Left renal pelvis (tissue), 4 donors: Measurements from ENCODE around the gene FEZ2. TPM values are rescaled to one million over a fixed set of nuclear protein-coding genes. Genes with fewer than 3 reads are reported as not detected.

Source experiments
- DNase-seq, 4 donors: peaks; one replicate each; pipeline ENCODE4 v3.0.0-alpha.2; 2013; ENCODE audit warnings: low read depth in 4 of 4, low spot score in 3 of 4
- polyA plus RNA-seq, 4 donors: library from polyadenylated mRNA; unstranded; fragments of 120-200 nt; gene quantifications; one replicate each; pipeline ENCODE4 v1.2.1, GENCODE V29; 2013; ENCODE audit not compliant: insufficient read length in 4 of 4

Gene FEZ2
- polyA plus RNA-seq, 4 donors: 72.5 to 101 (median 80.5) TPM

DNA sequence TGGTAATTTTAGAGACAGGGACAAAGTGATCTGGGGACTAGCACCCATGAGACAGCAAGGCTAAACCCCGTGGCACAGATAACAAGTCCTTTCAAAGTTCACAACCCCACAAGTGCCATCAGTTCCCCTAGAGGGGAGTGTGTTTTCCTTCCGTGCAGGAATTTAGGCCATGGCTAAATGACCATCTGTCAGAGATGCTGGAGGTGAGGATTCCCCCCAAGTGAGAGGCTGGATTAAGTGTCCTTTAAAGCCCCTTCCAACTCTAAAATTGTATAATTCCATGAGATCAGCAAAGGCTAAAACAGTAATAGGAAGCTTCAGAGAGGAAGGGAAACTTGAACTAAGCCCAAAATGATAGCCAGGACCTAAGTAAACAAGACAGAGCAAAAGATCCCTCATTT lies 8.7 kb downstream of the FEZ2 start:
- no peak for DNase-seq

- no peak for DNase-seq
Measured at GRCh38 chr2:36587556-36587955, 10.4 kb downstream of the FEZ2 start.

- DNase-seq: no peak
Measured at GRCh38 chr2:36587101-36587500, 10.9 kb downstream of the FEZ2 start.

GRCh38 chr2:36586672-36587071 lies 11.3 kb downstream of the FEZ2 start:
- DNase-seq: no peak

DNA sequence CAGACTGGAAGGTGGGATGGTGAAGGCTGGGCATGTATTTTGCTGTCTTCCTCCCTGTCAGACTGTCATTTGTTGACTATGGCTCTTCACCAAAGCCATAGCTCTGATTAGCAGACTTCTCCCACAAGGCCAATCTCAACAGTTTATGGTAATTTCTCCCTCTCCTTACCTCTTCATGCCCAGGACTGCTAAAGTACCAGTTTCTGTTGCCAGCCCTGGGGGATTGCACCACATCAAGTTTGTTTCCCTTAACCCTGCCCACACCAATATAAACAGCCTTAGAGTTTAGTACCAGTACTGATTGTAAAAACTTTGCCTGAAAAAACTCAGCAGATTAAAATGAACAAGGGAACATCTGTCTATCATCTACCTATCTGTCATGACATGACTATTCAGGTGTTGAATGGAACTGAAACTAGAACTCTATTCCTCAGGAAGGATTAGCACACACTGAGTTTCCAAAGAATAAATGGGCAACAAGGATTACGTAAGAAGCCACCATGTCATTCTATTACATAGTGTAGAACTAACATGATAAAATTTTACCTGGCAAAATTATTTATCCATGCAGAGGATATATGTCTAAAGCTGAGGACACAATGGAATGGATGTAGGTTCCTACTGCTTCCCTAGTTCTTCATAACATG lies 13.7 kb downstream of the FEZ2 start:
- DNase-seq: no peak

- no peak for DNase-seq
Measured at GRCh38 chr2:36582951-36583350, 15.0 kb downstream of the FEZ2 start.

- DNase-seq: no peak
Measured at GRCh38 chr2:36582538-36582937, 15.4 kb downstream of the FEZ2 start.

- DNase-seq: no peak
Measured at GRCh38 chr2:36579297-36579664, 18.7 kb downstream of the FEZ2 start.

- no peak for DNase-seq
Measured at GRCh38 chr2:36578343-36579296, 19.3 kb downstream of the FEZ2 start.

GRCh38 chr2:36577884-36578283 lies 20.1 kb downstream of the FEZ2 start:
- no peak for DNase-seq

DNA sequence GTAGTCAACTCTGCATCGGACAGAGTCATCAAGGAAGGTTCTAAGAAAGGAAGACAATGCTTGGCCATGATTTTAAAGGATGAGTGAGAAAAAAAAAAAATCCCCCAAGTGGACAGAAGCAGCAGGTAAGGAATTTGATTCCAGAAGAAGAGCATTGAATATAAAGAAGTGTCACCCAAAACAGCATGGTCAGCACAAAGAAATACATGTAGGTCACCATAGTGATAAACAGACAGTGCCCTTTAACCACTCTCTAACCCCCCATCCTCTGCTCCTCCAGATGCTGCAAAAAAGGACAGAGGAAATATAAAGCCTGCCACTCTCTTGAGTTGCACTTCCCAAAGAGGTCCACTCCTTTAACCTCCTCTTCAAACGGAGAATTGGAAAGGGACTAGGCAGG lies 23.4 kb downstream of the FEZ2 start:
- no peak for DNase-seq

DNA sequence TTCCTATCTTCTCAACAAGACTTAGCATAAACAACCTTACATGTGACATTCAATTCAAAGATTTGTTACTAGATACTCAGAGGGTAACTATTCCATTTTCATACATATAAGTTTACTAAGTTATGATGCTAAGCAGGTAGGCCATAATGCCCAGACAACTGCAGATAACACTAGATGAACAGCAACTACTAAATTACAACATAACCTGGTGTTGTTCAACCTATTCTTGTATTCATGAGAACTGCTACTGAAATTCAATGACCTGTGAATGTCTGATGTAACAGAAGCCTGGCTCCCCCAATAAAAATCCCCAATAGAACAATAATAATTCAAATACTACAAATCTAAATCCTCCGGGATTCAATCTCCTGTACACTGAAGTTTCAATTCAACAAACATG lies 24.8 kb downstream of the FEZ2 start:
- DNase-seq: no peak

- no peak for DNase-seq
Measured at GRCh38 chr2:36572719-36573059, 25.3 kb downstream of the FEZ2 start.

DNA sequence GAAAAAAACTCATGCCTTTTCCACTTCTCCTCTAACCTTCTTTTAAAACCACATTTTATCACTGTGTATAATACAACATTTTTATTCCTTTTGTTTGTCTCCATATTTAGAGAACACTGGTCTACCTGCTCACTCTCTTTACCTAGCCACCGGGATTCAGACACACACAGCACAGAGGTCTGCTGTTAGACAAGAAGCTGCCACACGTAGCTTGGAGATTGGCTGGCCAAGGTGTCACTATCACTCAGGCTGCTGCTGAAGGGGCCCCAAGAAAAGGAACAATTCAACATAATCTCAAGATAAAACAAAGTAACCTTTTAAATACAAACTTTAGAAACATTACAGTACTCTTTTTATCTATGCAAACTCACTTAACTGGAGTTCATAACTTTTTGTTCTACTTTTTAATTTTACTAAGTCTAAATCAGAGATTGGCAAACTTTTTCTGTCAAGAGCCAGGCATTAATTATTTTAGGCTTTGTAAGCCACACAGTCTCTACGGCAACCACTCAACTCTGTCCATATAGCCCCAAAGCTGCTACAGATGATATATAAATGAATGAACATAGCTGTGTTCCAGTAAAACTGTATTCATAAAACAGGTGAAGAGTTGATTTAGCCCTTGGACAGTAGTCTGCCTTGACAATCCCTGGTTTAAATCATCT lies 25.8 kb downstream of the FEZ2 start:
- DNase-seq: no peak

GRCh38 chr2:36570416-36570815 lies 27.6 kb downstream of the FEZ2 start:
- no peak for DNase-seq

- no peak for DNase-seq
Measured at GRCh38 chr2:36569267-36569856, 28.6 kb downstream of the FEZ2 start.

DNA sequence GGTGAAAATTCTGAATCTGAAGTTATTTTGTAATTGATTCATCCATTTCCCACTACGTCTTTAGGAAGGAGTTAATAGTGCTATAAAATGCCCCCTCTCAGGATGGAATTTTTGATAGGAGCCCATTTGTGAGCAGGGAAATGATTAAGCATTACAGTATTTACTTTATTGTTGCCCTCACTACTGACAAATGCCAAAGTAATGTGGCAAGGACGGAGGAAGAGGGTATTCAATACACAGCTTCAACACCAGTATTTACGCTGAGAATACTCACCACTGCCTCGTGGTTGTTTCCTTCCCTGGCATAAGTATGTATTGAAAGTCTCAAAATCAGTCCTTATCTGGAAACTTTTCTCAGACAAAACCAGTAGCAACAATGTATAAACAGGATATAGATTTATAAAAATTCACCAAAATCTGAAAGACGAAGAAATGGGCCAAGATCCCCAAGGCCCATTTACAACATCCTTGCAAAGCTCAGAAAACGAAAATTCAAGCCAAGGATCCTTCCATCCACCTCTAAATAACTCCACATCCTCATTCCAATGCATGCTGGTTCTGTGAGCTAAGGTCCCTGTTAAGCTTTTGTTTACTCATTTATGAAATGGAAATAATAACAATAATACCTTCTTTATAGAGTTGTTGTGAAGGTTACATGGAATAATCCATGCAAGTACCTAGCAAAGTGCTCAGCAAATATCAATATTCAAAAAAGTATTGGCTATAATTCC lies 29.3 kb downstream of the FEZ2 start:
- no peak for DNase-seq

DNA sequence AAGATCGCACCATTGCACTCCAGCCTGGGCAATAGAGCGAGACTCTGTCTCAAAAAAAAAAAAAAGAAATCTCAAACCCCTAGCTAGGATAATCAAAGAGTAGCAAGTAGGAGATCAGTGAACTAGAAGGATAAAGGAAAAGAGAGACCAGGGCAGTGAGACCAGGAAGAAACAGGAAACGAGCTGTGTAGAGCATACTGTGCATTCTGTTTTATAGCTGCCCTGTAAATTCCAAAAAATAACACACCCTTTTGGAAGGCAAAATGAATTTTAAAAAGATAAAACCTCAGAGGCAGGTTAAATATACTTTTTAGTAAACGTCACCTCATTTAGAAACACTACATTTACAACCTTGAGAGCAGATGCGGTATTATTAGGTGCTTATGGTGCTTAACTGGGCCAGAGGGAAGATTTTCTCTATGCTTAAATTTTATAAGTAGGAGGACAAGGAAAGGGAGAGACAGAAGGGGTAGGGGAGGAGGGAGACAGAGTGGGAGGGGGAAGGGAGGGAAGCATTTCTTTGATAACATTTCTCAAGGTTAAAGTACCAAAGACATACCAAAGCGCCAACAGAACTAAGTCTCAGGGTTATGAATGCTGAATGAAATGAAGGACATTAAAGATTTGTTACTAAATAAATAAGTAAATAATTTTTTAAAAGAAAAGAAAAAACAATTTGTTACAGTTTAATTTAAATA lies 30.1 kb downstream of the FEZ2 start:
- no peak for DNase-seq

- no peak for DNase-seq
Measured at GRCh38 chr2:36566887-36567286, 31.1 kb downstream of the FEZ2 start.

GRCh38 chr2:36565712-36566111 lies 32.3 kb downstream of the FEZ2 start:
- no peak for DNase-seq
